NB4 (cell line): ENCODE data around the gene ITM2C.

ENCODE experiments used
- CTCF ChIP-seq: IDR thresholded peaks from one replicate; pipeline ENCODE4 v1.5.1; 2012; ENCODE audit warnings: low read depth, low read length
- MAX ChIP-seq: IDR thresholded peaks from 2 replicates; pipeline ENCODE4 v1.6.1; 2011; ENCODE audit warnings: low read depth, low read length
- MYC ChIP-seq: IDR thresholded peaks from 2 replicates; pipeline ENCODE4 v1.6.1; 2011; ENCODE audit warnings: low read depth, low read length
- POLR2A ChIP-seq: IDR thresholded peaks from 2 replicates; pipeline ENCODE4 v1.6.1; 2011; ENCODE audit warnings: mild to moderate bottlenecking; ENCODE audit not compliant: insufficient read length; ENCODE audit errors: extremely low read depth

- TF ChIP-seq CTCF (no peak), POLR2A (no peak), MAX (no peak), MYC (no peak)
Measured at GRCh38 chr2:230924092-230924469, 59.3 kb downstream of the ITM2C start.
